Anterior cingulate cortex (tissue), 58 donors: ENCODE data around the gene MPST.

Experiments used
- DNase-seq, 58 donors: peaks; one replicate each; lab custom pipeline; 2025; lab: John Stamatoyannopoulos, UW

The MPST gene

GRCh38 chr22:37043209-37043827, 23.8 kb downstream of the MPST start:
- DNase-seq, result no peak

- DNase-seq, result no peak
Observed at GRCh38 chr22:37043828-37044538, 24.4 kb downstream of the MPST start.

GRCh38 chr22:37044634-37045625, 25.4 kb downstream of the MPST start:
- no peak for DNase-seq

- DNase-seq, result peak in 1 of 58 donors; percentile 6
Observed at GRCh38 chr22:37045958-37046357, 26.4 kb downstream of the MPST start.

- DNase-seq, result no peak
Observed at GRCh38 chr22:37046589-37046988, 27.0 kb downstream of the MPST start.

- no peak for DNase-seq
Observed at GRCh38 chr22:37047006-37047405, 27.5 kb downstream of the MPST start.

GRCh38 chr22:37048133-37048532, 28.6 kb downstream of the MPST start:
- DNase-seq, result no peak

- DNase-seq, result no peak
Observed at GRCh38 chr22:37049224-37049623, 29.7 kb downstream of the MPST start.

- no peak for DNase-seq
Observed at GRCh38 chr22:37050913-37051312, 31.4 kb downstream of the MPST start.

GRCh38 chr22:37051391-37052385, 32.1 kb downstream of the MPST start, which contains the start of gene KCTD17:
Gene KCTD17, plus strand, starts transcription at chr22:37051742. Its CDS starts 19 bp downstream, at chr22:37051761.
- peak in 52 of 58 donors; percentile 16 to 81 (median 49) for DNase-seq

GRCh38 chr22:37052386-37053309, 33.1 kb downstream of the MPST start:
- no peak for DNase-seq

GRCh38 chr22:37053310-37054055, 33.9 kb downstream of the MPST start:
- peak in 22 of 58 donors; percentile 9 to 67 (median 37) for DNase-seq

- no peak for DNase-seq
Observed at GRCh38 chr22:37054056-37054395, 34.5 kb downstream of the MPST start.

GRCh38 chr22:37054600-37055365, 35.2 kb downstream of the MPST start:
- DNase-seq, result no peak

GRCh38 chr22:37056246-37056645, 36.7 kb downstream of the MPST start:
- DNase-seq, result no peak

GRCh38 chr22:37057226-37057625, 37.7 kb downstream of the MPST start:
- no peak for DNase-seq
